Astrocyte (in vitro differentiated cells and primary cell): ENCODE results near the gene DMXL1. TPM values are rescaled to one million over a fixed set of nuclear protein-coding genes. Genes with fewer than 3 reads are reported as not detected.
A peak's percentile ranks its signal among the peaks of the same experiment; 100 is the strongest.

Experiments
- DNase-seq: peaks from one replicate; pipeline ENCODE4 v3.0.0-alpha.2; 2010; ENCODE audit warnings: low read depth
- FAIRE-seq: peaks from 2 replicates; lab custom pipeline; 2011; peaks lifted over from hg19 to GRCh38; lab: Jason Lieb, UNC
- H2AFZ ChIP-seq: 2 replicates; pipeline ENCODE4 v1.6.0; 2012; ENCODE audit warnings: low read depth, low read length, inconsistent platforms
- H3K27ac ChIP-seq: 2 replicates; pipeline ENCODE4 v1.5.1; 2011; ENCODE audit warnings: low read depth, low read length, inconsistent platforms
- H3K27me3 ChIP-seq: 2 replicates; pipeline ENCODE4 v1.6.0; 2011; ENCODE audit warnings: low read length, inconsistent platforms; ENCODE audit not compliant: insufficient read depth
- H3K36me3 ChIP-seq: 2 replicates; pipeline ENCODE4 v1.5.1; 2011; ENCODE audit warnings: low read length, inconsistent platforms; ENCODE audit not compliant: insufficient read depth
- H3K4me1 ChIP-seq: 2 replicates; pipeline ENCODE4 v1.5.1; 2011; ENCODE audit warnings: low read length, inconsistent platforms; ENCODE audit not compliant: insufficient read depth
- H3K4me2 ChIP-seq: 2 replicates; pipeline ENCODE4 v1.6.0; 2012; ENCODE audit warnings: low read length, inconsistent platforms
- H3K4me3 ChIP-seq: 2 replicates; pipeline ENCODE4 v1.5.1; 2011; ENCODE audit warnings: low read depth, mild to moderate bottlenecking, low read length, inconsistent platforms; ENCODE audit not compliant: insufficient read depth
- H3K79me2 ChIP-seq: 2 replicates; pipeline ENCODE4 v1.6.0; 2012; ENCODE audit warnings: mild to moderate bottlenecking, low read length, inconsistent platforms; ENCODE audit not compliant: insufficient read depth
- H3K9ac ChIP-seq: 2 replicates; pipeline ENCODE4 v1.6.0; 2012; ENCODE audit warnings: mild to moderate bottlenecking, low read length, inconsistent platforms
- H3K9me3 ChIP-seq: 2 replicates; pipeline ENCODE4 v1.5.1; 2012; ENCODE audit warnings: low read depth, mild to moderate bottlenecking, low read length, inconsistent platforms; ENCODE audit not compliant: insufficient read depth
- H4K20me1 ChIP-seq: 2 replicates; pipeline ENCODE4 v1.6.0; 2012; ENCODE audit warnings: low read length, inconsistent platforms; ENCODE audit not compliant: insufficient read depth
- H3K27ac Mint-ChIP-seq: one replicate; pipeline ENCODE4 v1.8.0; 2021; ENCODE audit warnings: mild to moderate bottlenecking, mixed read lengths; ENCODE audit not compliant: unreplicated experiment
- H3K27me3 Mint-ChIP-seq: one replicate; pipeline ENCODE4 v1.8.0; 2021; ENCODE audit warnings: low read depth, mixed read lengths; ENCODE audit not compliant: unreplicated experiment
- H3K36me3 Mint-ChIP-seq: one replicate; pipeline ENCODE4 v1.8.0; 2021; ENCODE audit warnings: low read depth, mixed read lengths; ENCODE audit not compliant: unreplicated experiment
- H3K4me1 Mint-ChIP-seq: one replicate; pipeline ENCODE4 v1.8.0; 2021; ENCODE audit warnings: low read depth, mixed read lengths; ENCODE audit not compliant: unreplicated experiment
- H3K4me3 Mint-ChIP-seq: one replicate; pipeline ENCODE4 v1.8.0; 2021; ENCODE audit warnings: mild to moderate bottlenecking, moderate library complexity, mixed read lengths; ENCODE audit not compliant: unreplicated experiment
- H3K9me3 Mint-ChIP-seq: one replicate; pipeline ENCODE4 v1.8.0; 2021; ENCODE audit warnings: mild to moderate bottlenecking, mixed read lengths; ENCODE audit not compliant: unreplicated experiment
- CTCF ChIP-seq: IDR thresholded peaks from 2 replicates; pipeline ENCODE4 v1.5.1; 2011; ENCODE audit warnings: low read depth, mild to moderate bottlenecking, inconsistent platforms, low read length, moderate library complexity; ENCODE audit not compliant: insufficient read depth
- EZH2 ChIP-seq: IDR thresholded peaks from 2 replicates; pipeline ENCODE4 v1.6.1; 2012; ENCODE audit warnings: mild to moderate bottlenecking, low read length, inconsistent platforms; ENCODE audit not compliant: insufficient read depth
- total RNA-seq: library from RNA; stranded (reverse); gene quantifications from 2 replicates; pipeline ENCODE4 v1.2.1, GENCODE V29; 2021

DMXL1 gene
- total RNA-seq, 1 donor from 2014 or later, result 26.0 TPM

GRCh38 chr5:119290607-119291006 lies 219.7 kb downstream of the DMXL1 start:
- H4K20me1 ChIP-seq, result no peaks in the 10 kb centered on the region
- no peaks in the 10 kb centered on the region for H3K36me3 ChIP-seq
- no peaks in the 10 kb centered on the region for H3K27me3 Mint-ChIP-seq
- H3K4me3 ChIP-seq, result no peak overlapping the region
- no peak for TF ChIP-seq EZH2
- TF ChIP-seq CTCF, result no peak
- H3K4me1 Mint-ChIP-seq, result peaks cover 55% of the 10 kb centered on the region
- peak overlapping the region; percentile 80 for H3K27ac Mint-ChIP-seq
- H3K79me2 ChIP-seq, result peaks cover 12% of the 10 kb centered on the region
- no peaks in the 10 kb centered on the region for H3K27me3 ChIP-seq
- peak overlapping the region; percentile 30 for H3K4me3 Mint-ChIP-seq
- no peak overlapping the region for H3K4me2 ChIP-seq
- H3K36me3 Mint-ChIP-seq, result no peaks in the 10 kb centered on the region
- no peak overlapping the region for H3K9ac ChIP-seq
- no peak for FAIRE-seq
- no peak for DNase-seq
- peaks cover 2% of the 10 kb centered on the region for H3K9me3 Mint-ChIP-seq
- no peak overlapping the region for H2AFZ ChIP-seq
- no peaks in the 10 kb centered on the region for H3K9me3 ChIP-seq
- peaks cover 32% of the 10 kb centered on the region for H3K4me1 ChIP-seq
- H3K27ac ChIP-seq, result no peak overlapping the region

- H4K20me1 ChIP-seq, result no peaks in the 10 kb centered on the region
- H3K4me1 ChIP-seq, result peaks cover 30% of the 10 kb centered on the region
- TF ChIP-seq CTCF (no peak), EZH2 (no peak)
- Mint-ChIP-seq H3K4me1 (peaks cover 51% of the 10 kb centered on the region), H3K27me3 (no peaks in the 10 kb centered on the region), H3K4me3 (no peak overlapping the region), H3K36me3 (no peaks in the 10 kb centered on the region), H3K27ac (no peak overlapping the region), H3K9me3 (peaks cover 2% of the 10 kb centered on the region)
- no peaks in the 10 kb centered on the region for H3K27me3 ChIP-seq
- no peak overlapping the region for H3K4me3 ChIP-seq
- peaks cover 12% of the 10 kb centered on the region for H3K79me2 ChIP-seq
- no peak overlapping the region for H3K9ac ChIP-seq
- no peaks in the 10 kb centered on the region for H3K9me3 ChIP-seq
- H3K27ac ChIP-seq, result no peak overlapping the region
- DNase-seq (no peak), FAIRE-seq (no peak)
- no peak overlapping the region for H3K4me2 ChIP-seq
- H2AFZ ChIP-seq, result no peak overlapping the region
- H3K36me3 ChIP-seq, result no peaks in the 10 kb centered on the region
Observed at GRCh38 chr5:119291056-119291455, 220.2 kb downstream of the DMXL1 start.

- no peak overlapping the region for H3K27ac ChIP-seq
- no peaks in the 10 kb centered on the region for H4K20me1 ChIP-seq
- no peak for FAIRE-seq
- no peaks in the 10 kb centered on the region for H3K9me3 ChIP-seq
- TF ChIP-seq EZH2 (no peak), CTCF (no peak)
- no peaks in the 10 kb centered on the region for H3K36me3 ChIP-seq
- no peaks in the 10 kb centered on the region for H3K27me3 ChIP-seq
- peaks cover 12% of the 10 kb centered on the region for H3K79me2 ChIP-seq
- H3K4me3 Mint-ChIP-seq, result no peak overlapping the region
- H2AFZ ChIP-seq, result no peak overlapping the region
- no peak for DNase-seq
- H3K36me3 Mint-ChIP-seq, result no peaks in the 10 kb centered on the region
- no peaks in the 10 kb centered on the region for H3K27me3 Mint-ChIP-seq
- peaks cover 2% of the 10 kb centered on the region for H3K9me3 Mint-ChIP-seq
- H3K9ac ChIP-seq, result no peak overlapping the region
- peaks cover 47% of the 10 kb centered on the region for H3K4me1 Mint-ChIP-seq
- H3K4me2 ChIP-seq, result no peak overlapping the region
- H3K27ac Mint-ChIP-seq, result no peak overlapping the region
- peaks cover 28% of the 10 kb centered on the region for H3K4me1 ChIP-seq
- H3K4me3 ChIP-seq, result no peak overlapping the region
Observed at GRCh38 chr5:119291877-119292276, 221.0 kb downstream of the DMXL1 start.
